ENCODE measurements around the gene EPN1.

The EPN1 gene

GRCh38 chr19:55641426-55642152, 33.4 kb upstream of the EPN1 start:
- Histone ChIP-seq H2AFZ (ENCODE audit: low read depth, low read length) (no peak overlapping the region), H4K91ac (ENCODE audit: low read length) (peak overlapping the region; percentile 18), H3K23ac (ENCODE audit: low read length in 2 of 2) (no peak overlapping the region), H3K4me3 (ENCODE audit: insufficient read depth in 1 of 2, low read depth in 1 of 2, low read length in 2 of 2) (peak overlapping the region; percentile 82 to 94), H3K14ac (ENCODE audit: low read length in 2 of 2) (peak overlapping the region in 1 of 2 experiments; percentile 57), H3K4ac (ENCODE audit: low read depth in 1 of 2, low read length in 2 of 2) (peak overlapping the region; percentile 57 to 92), H2BK120ac (ENCODE audit: low read depth, low read length) (peak overlapping the region; percentile 94), H3K36me3 (ENCODE audit: control insufficient read depth in 1 of 2, insufficient read depth in 2 of 2, low read depth in 1 of 2, low read length in 2 of 2) (peaks cover 25 to 28% of the 10 kb centered on the region in 2 experiments), H2AK5ac (ENCODE audit: low read length, severe bottlenecking) (peak overlapping the region; percentile 88), H2BK15ac (ENCODE audit: low read depth, poor library complexity, severe bottlenecking) (peak overlapping the region; percentile 74), H3K4me1 (ENCODE audit: control insufficient read depth, insufficient read depth, low read depth, low read length) (peaks cover 40% of the 10 kb centered on the region), H3K27ac (ENCODE audit: low read length, poor library complexity, severe bottlenecking) (peak overlapping the region; percentile 91), H2BK5ac (ENCODE audit: low read depth, low read length, poor library complexity, severe bottlenecking) (no peak overlapping the region), H3K9me3 (ENCODE audit: control insufficient read depth, low read length) (no peaks in the 10 kb centered on the region), H2BK12ac (ENCODE audit: low read length in 2 of 2) (peak overlapping the region; percentile 28 to 35), H3K4me2 (ENCODE audit: low read length, poor library complexity, severe bottlenecking) (peak overlapping the region; percentile 100), H3K79me1 (replicated peaks; ENCODE audit: low read length, poor library complexity, severe bottlenecking) (peaks cover 10% of the 10 kb centered on the region), H3K9ac (ENCODE audit: low read length) (peak overlapping the region; percentile 94), H4K8ac (ENCODE audit: low read length) (peak overlapping the region; percentile 90), H3K27me3 (ENCODE audit: control insufficient read depth in 1 of 2, insufficient read depth in 1 of 2, low read length in 2 of 2) (no peaks in the 10 kb centered on the region), H3K18ac (ENCODE audit: low read depth in 1 of 2, low read length in 2 of 2) (peak overlapping the region; percentile 84 to 93)
- DNase-seq: peak; percentile 60
- 2% methylated on average over 25 of the region's 25 CpGs for WGBS

- no peak overlapping the region for H2AFZ ChIP-seq (ENCODE audit: low read depth, low read length)
- 5% methylated on average over 61 of the region's 65 CpGs for WGBS
These were observed 32.6 kb upstream of the EPN1 start for GRCh38 chr19:55642153-55643002.

GRCh38 chr19:55643003-55643886, 31.8 kb upstream of the EPN1 start, which contains the start of gene ZNF581:
TSS of gene ZNF581 (plus strand) at chr19:55643649. CDS start at chr19:55644572, 923 bp downstream.
- peak; percentile 88 for DNase-seq
- Histone ChIP-seq H3K9ac (ENCODE audit: low read length) (peak within 1 kb of the TSS; percentile 94), H2BK120ac (ENCODE audit: low read depth, low read length) (peak within 1 kb of the TSS; percentile 59), H2AFZ (ENCODE audit: low read depth, low read length) (no peak within 1 kb of the TSS), H4K91ac (ENCODE audit: low read length) (peak within 1 kb of the TSS; percentile 89), H3K14ac (ENCODE audit: low read length in 2 of 2) (peak within 1 kb of the TSS in 1 of 2 experiments; percentile 97), H3K79me1 (replicated peaks; ENCODE audit: low read length, poor library complexity, severe bottlenecking) (peaks cover 14% of the 10 kb centered on the region), H3K18ac (ENCODE audit: low read depth in 1 of 2, low read length in 2 of 2) (peak within 1 kb of the TSS; percentile 86 to 95), H2BK15ac (ENCODE audit: low read depth, poor library complexity, severe bottlenecking) (peak within 1 kb of the TSS; percentile 18), H3K4me1 (ENCODE audit: control insufficient read depth, insufficient read depth, low read depth, low read length) (peaks cover 36% of the 10 kb centered on the region), H2AK5ac (ENCODE audit: low read length, severe bottlenecking) (peak within 1 kb of the TSS; percentile 89), H3K4ac (ENCODE audit: low read depth in 1 of 2, low read length in 2 of 2) (peak within 1 kb of the TSS; percentile 5 to 95), H2BK5ac (ENCODE audit: low read depth, low read length, poor library complexity, severe bottlenecking) (no peak within 1 kb of the TSS), H3K4me2 (ENCODE audit: low read length, poor library complexity, severe bottlenecking) (peak within 1 kb of the TSS; percentile 100), H3K27me3 (ENCODE audit: control insufficient read depth in 1 of 2, insufficient read depth in 1 of 2, low read length in 2 of 2) (no peaks in the 10 kb centered on the region), H3K9me3 (ENCODE audit: control insufficient read depth, low read length) (no peaks in the 10 kb centered on the region), H3K36me3 (ENCODE audit: control insufficient read depth in 1 of 2, insufficient read depth in 2 of 2, low read depth in 1 of 2, low read length in 2 of 2) (peaks cover 27 to 28% of the 10 kb centered on the region in 2 experiments), H3K27ac (ENCODE audit: low read length, poor library complexity, severe bottlenecking) (peak within 1 kb of the TSS; percentile 85), H3K23ac (ENCODE audit: low read length in 2 of 2) (peak within 1 kb of the TSS in 1 of 2 experiments; percentile 97), H4K8ac (ENCODE audit: low read length) (peak within 1 kb of the TSS; percentile 61), H3K4me3 (ENCODE audit: insufficient read depth in 1 of 2, low read depth in 1 of 2, low read length in 2 of 2) (peak within 1 kb of the TSS; percentile 82 to 94), H2BK12ac (ENCODE audit: low read length in 2 of 2) (peak within 1 kb of the TSS; percentile 67 to 93)
- WGBS: 2% methylated on average over 36 of the region's 56 CpGs

More at GRCh38 chr19:55642153-55643002, 32.6 kb upstream of the EPN1 start:
- Histone ChIP-seq H3K9me3 (ENCODE audit: control insufficient read depth, low read length) (no peaks in the 10 kb centered on the region), H2BK120ac (ENCODE audit: low read depth, low read length) (peak overlapping the region; percentile 30), H3K27me3 (ENCODE audit: control insufficient read depth in 1 of 2, insufficient read depth in 1 of 2, low read length in 2 of 2) (no peaks in the 10 kb centered on the region), H3K4me2 (ENCODE audit: low read length, poor library complexity, severe bottlenecking) (peak overlapping the region; percentile 100), H2BK15ac (ENCODE audit: low read depth, poor library complexity, severe bottlenecking) (no peak overlapping the region), H3K27ac (ENCODE audit: low read length, poor library complexity, severe bottlenecking) (peak overlapping the region; percentile 84), H3K9ac (ENCODE audit: low read length) (peak overlapping the region; percentile 94), H4K8ac (ENCODE audit: low read length) (peak overlapping the region; percentile 29), H2BK12ac (ENCODE audit: low read length in 2 of 2) (peak overlapping the region; percentile 67 to 75), H2AK5ac (ENCODE audit: low read length, severe bottlenecking) (peak overlapping the region; percentile 88), H2BK5ac (ENCODE audit: low read depth, low read length, poor library complexity, severe bottlenecking) (no peak overlapping the region), H3K14ac (ENCODE audit: low read length in 2 of 2) (peak overlapping the region in 1 of 2 experiments; percentile 97), H3K79me1 (replicated peaks; ENCODE audit: low read length, poor library complexity, severe bottlenecking) (peaks cover 14% of the 10 kb centered on the region), H3K4ac (ENCODE audit: low read depth in 1 of 2, low read length in 2 of 2) (peak overlapping the region; percentile 2 to 92), H3K36me3 (ENCODE audit: control insufficient read depth in 1 of 2, insufficient read depth in 2 of 2, low read depth in 1 of 2, low read length in 2 of 2) (peaks cover 28% of the 10 kb centered on the region in 2 experiments), H4K91ac (ENCODE audit: low read length) (peak overlapping the region; percentile 89), H3K4me3 (ENCODE audit: insufficient read depth in 1 of 2, low read depth in 1 of 2, low read length in 2 of 2) (peak overlapping the region; percentile 82 to 94), H3K4me1 (ENCODE audit: control insufficient read depth, insufficient read depth, low read depth, low read length) (peaks cover 37% of the 10 kb centered on the region), H3K23ac (ENCODE audit: low read length in 2 of 2) (peak overlapping the region in 1 of 2 experiments; percentile 97), H3K18ac (ENCODE audit: low read depth in 1 of 2, low read length in 2 of 2) (peak overlapping the region; percentile 86 to 95)
- DNase-seq: peak; percentile 38

Data from mesenchymal stem cell (in vitro differentiated cells and primary cell).